ENCODE results near the gene LEFTY2.

The LEFTY2 gene

DNA sequence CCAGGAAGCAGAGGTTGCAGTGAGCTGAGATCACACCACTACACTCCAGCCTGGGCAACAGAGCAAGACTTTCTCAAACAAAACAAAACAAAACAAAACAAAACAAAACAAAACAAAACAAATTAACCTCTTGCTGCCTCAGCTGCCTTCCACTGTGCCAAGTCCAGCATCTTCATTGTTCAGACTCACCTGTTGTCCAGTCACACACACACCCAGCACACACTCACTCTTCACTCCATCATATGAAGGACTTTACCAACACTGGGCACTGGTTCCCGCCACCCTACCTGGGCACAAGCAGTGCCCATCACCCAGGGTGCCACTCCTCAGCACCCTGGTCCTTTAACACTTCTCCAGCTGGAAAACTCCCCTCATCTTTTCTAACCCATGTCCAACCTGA is 31.5 kb downstream of the LEFTY2 start:
- no peak for DNase-seq (ENCODE audit: low read depth)
- TF ChIP-seq, protein P1, sequence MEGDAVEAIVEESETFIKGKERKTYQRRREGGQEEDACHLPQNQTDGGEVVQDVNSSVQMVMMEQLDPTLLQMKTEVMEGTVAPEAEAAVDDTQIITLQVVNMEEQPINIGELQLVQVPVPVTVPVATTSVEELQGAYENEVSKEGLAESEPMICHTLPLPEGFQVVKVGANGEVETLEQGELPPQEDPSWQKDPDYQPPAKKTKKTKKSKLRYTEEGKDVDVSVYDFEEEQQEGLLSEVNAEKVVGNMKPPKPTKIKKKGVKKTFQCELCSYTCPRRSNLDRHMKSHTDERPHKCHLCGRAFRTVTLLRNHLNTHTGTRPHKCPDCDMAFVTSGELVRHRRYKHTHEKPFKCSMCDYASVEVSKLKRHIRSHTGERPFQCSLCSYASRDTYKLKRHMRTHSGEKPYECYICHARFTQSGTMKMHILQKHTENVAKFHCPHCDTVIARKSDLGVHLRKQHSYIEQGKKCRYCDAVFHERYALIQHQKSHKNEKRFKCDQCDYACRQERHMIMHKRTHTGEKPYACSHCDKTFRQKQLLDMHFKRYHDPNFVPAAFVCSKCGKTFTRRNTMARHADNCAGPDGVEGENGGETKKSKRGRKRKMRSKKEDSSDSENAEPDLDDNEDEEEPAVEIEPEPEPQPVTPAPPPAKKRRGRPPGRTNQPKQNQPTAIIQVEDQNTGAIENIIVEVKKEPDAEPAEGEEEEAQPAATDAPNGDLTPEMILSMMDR (conservative IDR thresholded peaks at IDR 0.05; ENCODE audit: low read length), result no peak
- H3K4me3 ChIP-seq (ENCODE audit: low read length), result no peak overlapping the region

DNA sequence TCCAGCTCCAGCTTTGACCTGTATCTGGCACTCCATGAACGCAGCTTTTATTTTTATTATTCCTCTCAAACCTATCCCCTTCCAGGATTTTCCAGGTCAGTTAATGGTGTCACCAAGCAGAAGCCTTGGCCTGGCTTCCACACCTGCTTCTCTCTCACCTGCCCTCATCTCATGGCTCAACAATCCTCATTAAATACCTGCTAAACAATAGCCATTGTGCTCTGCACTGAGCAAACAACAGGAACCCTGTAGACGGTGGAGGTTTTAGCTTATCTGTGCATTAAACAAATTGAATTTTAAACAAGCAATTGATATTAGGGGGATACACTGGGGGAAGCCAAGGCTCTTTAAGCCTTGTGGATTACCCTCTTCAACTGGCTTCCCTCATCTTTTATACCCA is 32.2 kb downstream of the LEFTY2 start:
- TF ChIP-seq, protein P1 (conservative IDR thresholded peaks at IDR 0.05; ENCODE audit: low read length), result no peak
- DNase-seq (ENCODE audit: low read depth), result no peak
- H3K4me3 ChIP-seq (ENCODE audit: low read length), result no peak overlapping the region

DNA sequence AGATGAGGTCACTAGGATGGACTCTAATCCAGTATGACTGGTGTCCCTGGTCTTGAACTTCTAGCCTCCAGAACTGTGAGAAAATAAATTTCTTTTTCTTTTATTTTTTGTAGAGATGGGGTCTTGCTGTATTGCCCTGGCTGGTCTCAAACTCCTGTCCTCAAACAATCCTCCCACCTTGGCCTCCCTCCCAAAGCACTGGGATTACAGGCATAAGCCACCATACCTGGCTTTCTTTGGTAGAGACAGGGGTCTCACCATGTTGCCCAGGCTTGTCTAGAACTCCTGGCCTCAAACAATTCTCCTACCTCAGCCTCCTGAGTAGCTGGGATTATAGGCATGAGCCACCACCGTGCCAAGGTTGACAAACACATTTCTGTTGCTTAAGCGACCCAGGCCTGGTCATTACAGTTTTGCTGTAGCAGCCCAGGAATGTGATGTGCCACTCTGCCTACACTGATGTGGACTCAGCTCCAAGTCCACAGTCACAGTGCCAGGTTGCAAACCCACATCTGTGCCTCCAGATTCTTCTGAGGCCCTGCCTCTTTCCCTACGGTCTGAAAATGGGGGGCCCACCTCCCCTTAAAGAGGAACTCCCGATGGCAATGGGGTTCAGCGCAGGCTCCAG is 32.9 kb downstream of the LEFTY2 start:
- TF ChIP-seq, protein P1 (conservative IDR thresholded peaks at IDR 0.05; ENCODE audit: low read length), result no peak
- peak; percentile 33 for DNase-seq (ENCODE audit: low read depth)
- H3K4me3 ChIP-seq (ENCODE audit: low read length), result no peak overlapping the region

DNA sequence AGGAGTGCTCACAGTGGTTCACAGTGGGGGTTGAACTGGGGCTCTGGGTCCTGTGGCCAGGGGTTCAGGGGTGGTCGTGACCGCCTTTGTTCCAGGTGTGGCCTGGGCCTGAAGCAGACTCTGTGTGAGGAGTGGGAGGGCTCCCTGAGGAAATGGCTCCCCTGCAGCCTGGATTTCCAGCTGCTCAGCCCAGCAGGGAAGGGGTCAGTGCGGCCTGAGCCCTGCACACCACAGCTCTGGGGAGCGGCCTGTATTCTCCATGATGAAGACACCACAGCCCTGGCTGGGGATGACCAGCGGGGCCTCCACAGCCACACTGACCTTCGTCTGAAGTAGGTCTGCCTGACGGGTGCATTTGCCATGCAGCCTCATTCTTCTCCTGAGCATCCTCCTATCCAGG is 33.7 kb downstream of the LEFTY2 start:
- no peak for DNase-seq (ENCODE audit: low read depth)
- H3K4me3 ChIP-seq (ENCODE audit: low read length), result no peak overlapping the region
- TF ChIP-seq, protein P1 (conservative IDR thresholded peaks at IDR 0.05; ENCODE audit: low read length), result no peak

DNA sequence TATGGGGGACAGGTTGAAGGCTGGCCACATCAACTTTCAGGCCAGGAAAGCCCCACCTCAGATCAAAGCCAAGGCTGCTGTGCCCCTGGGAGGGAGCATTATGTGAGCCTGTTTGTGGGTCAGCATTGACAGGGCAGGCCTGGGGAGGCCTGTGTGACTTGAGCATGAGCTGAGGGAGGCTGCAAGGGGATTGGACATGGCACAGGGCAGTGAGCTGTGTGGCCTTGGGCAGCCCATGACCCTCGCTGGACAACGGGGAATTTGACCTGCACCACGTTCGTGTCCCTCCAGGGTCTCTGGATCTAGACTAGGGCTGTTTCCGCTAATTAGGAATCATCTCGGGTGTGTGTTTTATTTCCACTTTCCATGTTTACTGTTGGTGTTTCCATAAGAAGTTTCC is 34.6 kb downstream of the LEFTY2 start:
- no peak overlapping the region for H3K4me3 ChIP-seq (ENCODE audit: low read length)
- TF ChIP-seq, protein P1 (conservative IDR thresholded peaks at IDR 0.05; ENCODE audit: low read length), result no peak
- no peak for DNase-seq (ENCODE audit: low read depth)

DNA sequence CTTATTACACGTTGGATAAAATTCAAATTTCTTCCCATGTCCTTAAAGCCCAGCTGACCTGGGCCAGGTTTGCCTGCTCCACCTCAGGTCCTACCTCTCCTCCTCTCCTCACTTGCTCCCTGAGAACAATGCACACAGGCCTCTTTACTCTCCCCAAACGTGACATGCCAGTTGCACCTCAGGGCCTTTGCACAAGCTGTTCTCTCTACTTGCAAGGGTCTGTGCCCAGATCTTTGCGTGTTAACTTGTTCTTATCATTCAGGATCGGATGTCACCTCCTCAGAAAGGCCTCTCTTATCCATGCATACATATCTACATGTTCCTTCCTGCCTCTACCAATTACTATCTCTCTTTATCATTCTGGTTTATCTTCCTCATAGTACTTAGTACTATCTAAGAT is 37.4 kb downstream of the LEFTY2 start:
- no peak for DNase-seq (ENCODE audit: low read depth)
- H3K4me3 ChIP-seq (ENCODE audit: low read length), result no peak overlapping the region
- TF ChIP-seq, protein P1 (conservative IDR thresholded peaks at IDR 0.05; ENCODE audit: low read length), result no peak

DNA sequence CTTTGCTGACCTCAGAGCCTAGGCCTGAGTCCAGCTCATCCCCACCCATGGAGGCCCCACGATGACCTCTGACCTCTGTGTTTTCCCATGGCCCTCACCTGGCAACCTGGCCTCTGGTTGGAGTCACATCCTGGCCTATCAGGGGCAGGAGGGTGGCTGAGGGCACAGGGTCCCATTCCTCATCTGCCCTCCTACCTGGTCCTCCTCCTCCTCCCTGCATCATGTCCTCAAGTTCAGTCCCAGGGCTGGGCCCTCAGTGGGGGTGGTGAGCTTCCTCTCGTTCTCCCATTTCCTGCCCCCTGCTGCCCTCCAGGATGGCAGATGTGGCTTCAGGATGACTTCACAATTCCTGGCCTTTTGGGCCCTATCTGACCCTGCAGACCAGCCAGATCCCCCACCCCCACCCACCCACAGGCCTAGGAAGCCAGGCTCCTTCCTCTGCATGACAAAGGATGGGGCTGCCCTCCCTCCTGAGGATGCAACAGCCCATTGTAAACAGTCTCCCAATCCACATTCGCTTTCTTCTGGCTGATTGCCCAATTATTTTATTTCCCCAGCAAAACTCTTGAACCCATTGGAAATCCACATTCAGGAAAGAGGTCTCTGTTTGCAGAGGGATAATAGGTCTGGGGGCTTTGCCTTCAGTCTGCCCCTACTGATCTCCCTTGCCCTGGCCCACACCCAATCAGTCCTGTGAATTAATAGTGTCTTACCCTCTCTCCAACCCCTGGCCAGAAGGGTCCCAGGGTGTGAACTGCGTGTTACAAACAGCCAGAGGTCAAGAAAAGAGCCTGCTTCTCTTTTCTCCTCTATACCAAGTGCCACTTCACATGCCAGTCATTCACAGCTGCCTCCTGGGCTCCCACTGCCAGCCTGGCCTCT is 41.7 kb downstream of the LEFTY2 start:
- DNase-seq (ENCODE audit: low read depth), result no peak
- no peak overlapping the region for H3K4me3 ChIP-seq (ENCODE audit: low read length)

More for the DNA sequence above, 41.7 kb downstream of the LEFTY2 start:
- TF ChIP-seq, protein P1 (conservative IDR thresholded peaks at IDR 0.05; ENCODE audit: low read length), result no peak

Data from AG10803 (cell line).